ENCODE measurements around the gene SSBP2. TPM values are rescaled to one million over a fixed set of nuclear protein-coding genes. Genes with fewer than 3 reads are reported as not detected.
"Not testable (repeated sequence)": the region's sequence is repeated elsewhere in the genome, so short reads cannot be mapped to it uniquely, and the experiment has no call there.

Gene SSBP2
- total and polyA plus RNA-seq, 4 donors, result 36.2 to 92.0 (median 67.3) TPM

GRCh38 chr5:81422671-81423070 is 328.2 kb downstream of the SSBP2 start:
- WGBS, 2 donors, result 64 to 66% methylated on average over 2 of the region's 2 CpGs
- Histone ChIP-seq H3K27ac (ENCODE audit: low read depth in 1 of 2, low read length in 2 of 2) (no peak overlapping the region), H3K27me3 (ENCODE audit: control insufficient read depth in 1 of 2, insufficient read depth in 2 of 2, low read length in 1 of 2) (no peaks in the 10 kb centered on the region), H3K9me3 (ENCODE audit: control insufficient read depth, low read length) (no peaks in the 10 kb centered on the region), H3K4me1 (ENCODE audit: control insufficient read depth in 1 of 2, insufficient read depth in 2 of 2, low read length in 2 of 2) (peaks cover 0 to 2% of the 10 kb centered on the region in 2 donors), H3K4me3 (ENCODE audit: low read length in 2 of 2) (no peak overlapping the region), H3K36me3 (ENCODE audit: control insufficient read depth in 1 of 2, insufficient read depth in 2 of 2, low read length in 1 of 2) (peaks cover 0 to 2% of the 10 kb centered on the region in 2 donors)
- ATAC-seq (ENCODE audit: low FRiP score), result no peak
- intact Hi-C loops (cut with DNase I), result no loop called here
- no peak for DNase-seq

GRCh38 chr5:81420039-81420667 is 330.7 kb downstream of the SSBP2 start:
- no peaks in the 10 kb centered on the region for H3K9me3 ChIP-seq (ENCODE audit: control insufficient read depth, low read length)
- H3K4me3 ChIP-seq (ENCODE audit: low read length in 2 of 2), result no peak overlapping the region
- ATAC-seq (ENCODE audit: low FRiP score), result no peak
- H3K27me3 ChIP-seq (ENCODE audit: control insufficient read depth in 1 of 2, insufficient read depth in 2 of 2, low read length in 1 of 2), result no peaks in the 10 kb centered on the region
- WGBS, 2 donors, result 75 to 79% methylated on average over 6 of the region's 6 CpGs
- peaks cover 0 to 2% of the 10 kb centered on the region in 2 donors for H3K36me3 ChIP-seq (ENCODE audit: control insufficient read depth in 1 of 2, insufficient read depth in 2 of 2, low read length in 1 of 2)
- no peak for DNase-seq
- intact Hi-C loops (cut with DNase I), result no loop called here
- H3K4me1 ChIP-seq (ENCODE audit: control insufficient read depth in 1 of 2, insufficient read depth in 2 of 2, low read length in 2 of 2), result peaks cover 0 to 2% of the 10 kb centered on the region in 2 donors
- H3K27ac ChIP-seq (ENCODE audit: low read depth in 1 of 2, low read length in 2 of 2), result no peak overlapping the region

GRCh38 chr5:81418606-81419005 is 332.3 kb downstream of the SSBP2 start:
- DNase-seq (no peak), ATAC-seq (ENCODE audit: low FRiP score) (no peak)
- intact Hi-C loops (cut with DNase I), result no loop called here
- Histone ChIP-seq H3K27me3 (ENCODE audit: control insufficient read depth in 1 of 2, insufficient read depth in 2 of 2, low read length in 1 of 2) (no peaks in the 10 kb centered on the region), H3K4me1 (ENCODE audit: control insufficient read depth in 1 of 2, insufficient read depth in 2 of 2, low read length in 2 of 2) (peaks cover 0 to 2% of the 10 kb centered on the region in 2 donors), H3K36me3 (ENCODE audit: control insufficient read depth in 1 of 2, insufficient read depth in 2 of 2, low read length in 1 of 2) (peaks cover 0 to 2% of the 10 kb centered on the region in 2 donors), H3K9me3 (ENCODE audit: control insufficient read depth, low read length) (no peaks in the 10 kb centered on the region), H3K4me3 (ENCODE audit: low read length in 2 of 2) (no peak overlapping the region), H3K27ac (ENCODE audit: low read depth in 1 of 2, low read length in 2 of 2) (no peak overlapping the region)

- 89 to 92% methylated on average over 4 of the region's 4 CpGs for WGBS, 2 donors
- Histone ChIP-seq H3K36me3 (ENCODE audit: control insufficient read depth in 1 of 2, insufficient read depth in 2 of 2, low read length in 1 of 2) (peaks cover 0 to 2% of the 10 kb centered on the region in 2 donors), H3K9me3 (ENCODE audit: control insufficient read depth, low read length) (no peaks in the 10 kb centered on the region), H3K27me3 (ENCODE audit: control insufficient read depth in 1 of 2, insufficient read depth in 2 of 2, low read length in 1 of 2) (no peaks in the 10 kb centered on the region), H3K4me1 (ENCODE audit: control insufficient read depth in 1 of 2, insufficient read depth in 2 of 2, low read length in 2 of 2) (peaks cover 0 to 2% of the 10 kb centered on the region in 2 donors), H3K27ac (ENCODE audit: low read depth in 1 of 2, low read length in 2 of 2) (no peak overlapping the region), H3K4me3 (ENCODE audit: low read length in 2 of 2) (no peak overlapping the region)
- intact Hi-C loops (cut with DNase I), result no loop called here
- DNase-seq, result no peak
- ATAC-seq (ENCODE audit: low FRiP score), result no peak
These were observed 333.8 kb downstream of the SSBP2 start for GRCh38 chr5:81417052-81417451.

- intact Hi-C loops (cut with DNase I), result no loop called here
- Histone ChIP-seq H3K4me3 (ENCODE audit: low read length in 2 of 2) (no peak overlapping the region), H3K9me3 (ENCODE audit: control insufficient read depth, low read length) (no peaks in the 10 kb centered on the region), H3K4me1 (ENCODE audit: control insufficient read depth in 1 of 2, insufficient read depth in 2 of 2, low read length in 2 of 2) (no peaks in the 10 kb centered on the region), H3K27me3 (ENCODE audit: control insufficient read depth in 1 of 2, insufficient read depth in 2 of 2, low read length in 1 of 2) (no peaks in the 10 kb centered on the region), H3K36me3 (ENCODE audit: control insufficient read depth in 1 of 2, insufficient read depth in 2 of 2, low read length in 1 of 2) (no peaks in the 10 kb centered on the region), H3K27ac (ENCODE audit: low read depth in 1 of 2, low read length in 2 of 2) (no peak overlapping the region)
- DNase-seq, result no peak
- no peak for ATAC-seq (ENCODE audit: low FRiP score)
- WGBS, 2 donors, result 91% methylated on average over 2 of the region's 2 CpGs
These were observed 341.0 kb downstream of the SSBP2 start for GRCh38 chr5:81409896-81410295.

- Histone ChIP-seq H3K9me3 (ENCODE audit: control insufficient read depth, low read length) (no peaks in the 10 kb centered on the region), H3K27ac (ENCODE audit: low read depth in 1 of 2, low read length in 2 of 2) (no peak overlapping the region), H3K36me3 (ENCODE audit: control insufficient read depth in 1 of 2, insufficient read depth in 2 of 2, low read length in 1 of 2) (no peaks in the 10 kb centered on the region), H3K27me3 (ENCODE audit: control insufficient read depth in 1 of 2, insufficient read depth in 2 of 2, low read length in 1 of 2) (no peaks in the 10 kb centered on the region), H3K4me1 (ENCODE audit: control insufficient read depth in 1 of 2, insufficient read depth in 2 of 2, low read length in 2 of 2) (no peaks in the 10 kb centered on the region), H3K4me3 (ENCODE audit: low read length in 2 of 2) (no peak overlapping the region)
- no peak for ATAC-seq (ENCODE audit: low FRiP score)
- DNase-seq, result no peak
- intact Hi-C loops (cut with DNase I), result no loop called here
- WGBS, 2 donors, result 87 to 95% methylated on average over 2 of the region's 2 CpGs
These were observed 341.5 kb downstream of the SSBP2 start for GRCh38 chr5:81409361-81409760.

GRCh38 chr5:81408496-81408895 is 342.4 kb downstream of the SSBP2 start:
- Histone ChIP-seq H3K4me3 (ENCODE audit: low read length in 2 of 2) (no peak overlapping the region), H3K36me3 (ENCODE audit: control insufficient read depth in 1 of 2, insufficient read depth in 2 of 2, low read length in 1 of 2) (no peaks in the 10 kb centered on the region), H3K9me3 (ENCODE audit: control insufficient read depth, low read length) (no peaks in the 10 kb centered on the region), H3K27me3 (ENCODE audit: control insufficient read depth in 1 of 2, insufficient read depth in 2 of 2, low read length in 1 of 2) (no peaks in the 10 kb centered on the region), H3K27ac (ENCODE audit: low read depth in 1 of 2, low read length in 2 of 2) (no peak overlapping the region), H3K4me1 (ENCODE audit: control insufficient read depth in 1 of 2, insufficient read depth in 2 of 2, low read length in 2 of 2) (no peaks in the 10 kb centered on the region)
- DNase-seq, result no peak
- 53 to 56% methylated on average over 1 of the region's 1 CpG for WGBS, 2 donors
- no peak for ATAC-seq (ENCODE audit: low FRiP score)
- intact Hi-C loops (cut with DNase I), result no loop called here

- DNase-seq; ATAC-seq (ENCODE audit: low FRiP score); H3K4me3 ChIP-seq (ENCODE audit: low read length in 2 of 2); H3K36me3 ChIP-seq (ENCODE audit: control insufficient read depth in 1 of 2, insufficient read depth in 2 of 2, low read length in 1 of 2); H3K27ac ChIP-seq (ENCODE audit: low read depth in 1 of 2, low read length in 2 of 2); H3K9me3 ChIP-seq (ENCODE audit: control insufficient read depth, low read length); H3K4me1 ChIP-seq (ENCODE audit: control insufficient read depth in 1 of 2, insufficient read depth in 2 of 2, low read length in 2 of 2); intact Hi-C loops (cut with DNase I); H3K27me3 ChIP-seq (ENCODE audit: control insufficient read depth in 1 of 2, insufficient read depth in 2 of 2, low read length in 1 of 2): not testable (repeated sequence)
- WGBS, 2 donors, result 83 to 91% methylated on average over 4 of the region's 4 CpGs
These were observed 343.1 kb downstream of the SSBP2 start for GRCh38 chr5:81407811-81408210.

GRCh38 chr5:81405126-81405891 is 345.6 kb downstream of the SSBP2 start:
- Histone ChIP-seq H3K4me1 (ENCODE audit: control insufficient read depth in 1 of 2, insufficient read depth in 2 of 2, low read length in 2 of 2) (no peaks in the 10 kb centered on the region), H3K4me3 (ENCODE audit: low read length in 2 of 2) (no peak overlapping the region), H3K27ac (ENCODE audit: low read depth in 1 of 2, low read length in 2 of 2) (no peak overlapping the region), H3K9me3 (ENCODE audit: control insufficient read depth, low read length) (no peaks in the 10 kb centered on the region), H3K36me3 (ENCODE audit: control insufficient read depth in 1 of 2, insufficient read depth in 2 of 2, low read length in 1 of 2) (no peaks in the 10 kb centered on the region), H3K27me3 (ENCODE audit: control insufficient read depth in 1 of 2, insufficient read depth in 2 of 2, low read length in 1 of 2) (no peaks in the 10 kb centered on the region)
- no peak for ATAC-seq (ENCODE audit: low FRiP score)
- 62 to 67% methylated on average over 7 of the region's 7 CpGs for WGBS, 2 donors
- intact Hi-C loops (cut with DNase I), result no loop called here
- no peak for DNase-seq
